Liver (tissue), 9 donors: ENCODE results near the gene TUB. TPM values are rescaled to one million over a fixed set of nuclear protein-coding genes. Genes with fewer than 3 reads are reported as not detected.

Experiments used
- DNase-seq: peaks from one replicate; pipeline ENCODE4 v3.0.0-alpha.2; 2017; ENCODE audit warnings: low spot score
- H3K27ac ChIP-seq, 2 donors: one replicate each; pipeline ENCODE4 v1.7.0; 2013; ENCODE audit warnings: inconsistent platforms in 2 of 2, low read length in 2 of 2, control low read depth in 1 of 2, low read depth in 1 of 2, mild to moderate bottlenecking in 1 of 2
- H3K27me3 ChIP-seq, 4 donors: one replicate each; pipeline versions ENCODE4 v1.6.1 to v1.7.0; 2013; ENCODE audit warnings: low read length in 3 of 4, inconsistent platforms in 1 of 4, mild to moderate bottlenecking in 1 of 4, moderate library complexity in 1 of 4; ENCODE audit not compliant: control insufficient read depth in 4 of 4, insufficient read depth in 4 of 4
- H3K36me3 ChIP-seq, 4 donors: one replicate each; pipeline versions ENCODE4 v1.6.1 to v1.7.0; 2013; ENCODE audit warnings: low read length in 3 of 4, mild to moderate bottlenecking in 3 of 4, low read depth in 1 of 4, moderate library complexity in 1 of 4; ENCODE audit not compliant: control insufficient read depth in 4 of 4, insufficient read depth in 3 of 4
- H3K4me1 ChIP-seq, 4 donors: one replicate each; pipeline versions ENCODE4 v1.6.1 to v1.7.0; 2013; ENCODE audit warnings: low read length in 3 of 4, mild to moderate bottlenecking in 3 of 4, moderate library complexity in 1 of 4; ENCODE audit not compliant: control insufficient read depth in 4 of 4, insufficient read depth in 4 of 4
- H3K4me3 ChIP-seq, 3 donors: one replicate each; pipeline versions ENCODE4 v1.6.1 to v1.7.0; 2013; ENCODE audit warnings: low read length in 3 of 3, control low read depth in 1 of 3, low read depth in 1 of 3, mild to moderate bottlenecking in 1 of 3
- H3K9ac ChIP-seq, 2 donors: one replicate each; pipeline ENCODE4 v1.7.0; 2013; ENCODE audit warnings: low read length in 2 of 2, mild to moderate bottlenecking in 2 of 2, moderate library complexity in 2 of 2, control low read depth in 1 of 2, low read depth in 1 of 2
- H3K9me3 ChIP-seq, 4 donors: one replicate each; pipeline versions ENCODE4 v1.6.1 to v1.7.0; 2013; ENCODE audit warnings: low read length in 3 of 4; ENCODE audit not compliant: control insufficient read depth in 4 of 4
- ATF3 ChIP-seq: IDR thresholded peaks from 2 replicates; pipeline ENCODE4 v1.6.1; 2016; ENCODE audit warnings: antibody characterized with exemption
- CTCF ChIP-seq: fragments of 150-350 bp; IDR thresholded peaks from 2 replicates; pipeline ENCODE4 v1.5.1; 2017; ENCODE audit warnings: improper control_type of control experiment, low read depth, low read length; ENCODE audit not compliant: missing input control
- EGR1 ChIP-seq, 2 donors: IDR thresholded peaks; 2 replicates each; pipeline ENCODE4 v1.6.1; 2016 to 2018; ENCODE audit warnings: antibody characterized with exemption in 2 of 2, low read depth in 2 of 2
- FOXA1 ChIP-seq: IDR thresholded peaks from 2 replicates; pipeline ENCODE4 v1.6.1; 2016; ENCODE audit warnings: antibody characterized with exemption
- FOXA2 ChIP-seq: IDR thresholded peaks from 2 replicates; pipeline ENCODE4 v1.6.1; 2016; ENCODE audit warnings: antibody characterized with exemption
- GABPA ChIP-seq, 2 donors: IDR thresholded peaks in 1 of 2; conservative IDR thresholded peaks in 1 of 2; 2 replicates each; pipeline ENCODE4 v1.6.1; 2016; ENCODE audit warnings: antibody characterized with exemption in 2 of 2, mild to moderate bottlenecking in 1 of 2, moderate library complexity in 1 of 2
- HNF4A ChIP-seq, 2 donors: conservative IDR thresholded peaks; 2 replicates each; pipeline ENCODE4 v1.6.1; 2016; ENCODE audit warnings: antibody characterized with exemption in 2 of 2, mild to moderate bottlenecking in 2 of 2
- HNF4G ChIP-seq: IDR thresholded peaks from 2 replicates; pipeline ENCODE4 v1.6.1; 2016; ENCODE audit warnings: antibody characterized with exemption
- JUND ChIP-seq, 2 donors: IDR thresholded peaks; 2 replicates each; pipeline ENCODE4 v1.6.1; 2016; ENCODE audit warnings: antibody characterized with exemption in 2 of 2
- MAX ChIP-seq: IDR thresholded peaks from 2 replicates; pipeline ENCODE4 v1.6.1; 2016; ENCODE audit warnings: antibody characterized with exemption
- NR2F2 ChIP-seq: IDR thresholded peaks from 2 replicates; pipeline ENCODE4 v1.6.1; 2016; ENCODE audit warnings: antibody characterized with exemption
- RAD21 ChIP-seq, 2 donors: IDR thresholded peaks; 2 replicates each; pipeline ENCODE4 v1.6.1; 2016; ENCODE audit warnings: antibody characterized with exemption in 2 of 2, mild to moderate bottlenecking in 2 of 2
- RXRA ChIP-seq, 2 donors: IDR thresholded peaks; 2 replicates each; pipeline ENCODE4 v1.6.1; 2017 to 2018; ENCODE audit warnings: antibody characterized with exemption in 2 of 2, mild to moderate bottlenecking in 1 of 2
- SP1 ChIP-seq: IDR thresholded peaks from 2 replicates; pipeline ENCODE4 v1.6.1; 2018; ENCODE audit warnings: antibody characterized with exemption, mild to moderate bottlenecking
- TAF1 ChIP-seq: conservative IDR thresholded peaks from 2 replicates; pipeline ENCODE4 v1.6.1; 2016; ENCODE audit warnings: antibody characterized with exemption, mild to moderate bottlenecking
- YY1 ChIP-seq: IDR thresholded peaks from 2 replicates; pipeline ENCODE4 v1.6.1; 2016; ENCODE audit warnings: antibody characterized with exemption, mild to moderate bottlenecking
- ZBTB33 ChIP-seq: IDR thresholded peaks from 2 replicates; pipeline ENCODE4 v1.6.1; 2016; ENCODE audit warnings: antibody characterized with exemption
- WGBS: extraction: QIAGEN DNeasy Blood & Tissue Kit; methylation state at CpG from one replicate; pipeline ENCODE4 v1.1.7; 2013; 5-methylcytosine and 5-hydroxymethylcytosine counted together
- polyA plus RNA-seq, 2 donors: library from polyadenylated mRNA; stranded (reverse) in 1 of 2; unstranded in 1 of 2; fragments of 200-250 nt in 1 of 2; fragments of >200 nt in 1 of 2; fragmentation: Nextera tagmentation in 1 of 2; extraction: Ambion mirVana in 1 of 2; gene quantifications; one replicate each; pipeline versions ENCODE4 v1.2.1 to v1.2.3, GENCODE V29; 2013 to 2015
- total RNA-seq, 2 donors: library from RNA; depleted of rRNA; stranded (reverse); fragments of >200 nt; gene quantifications; one replicate each; pipeline ENCODE4 v1.2.3, GENCODE V29; 2014
- donor health status: healthy.
- donor health status: healthy.
- donor health status: healthy.
- donor health status: healthy.
- donor health status: healthy.

The TUB gene
- total and polyA plus RNA-seq, 4 donors = 0.15 to 1.3 (median 0.66) TPM

- TF ChIP-seq ZBTB33 = no peak
- no peak for TF ChIP-seq TAF1
- Histone ChIP-seq H3K4me1 (peaks cover 0 to 2% (median 0%) of the 10 kb centered on the region in 4 donors), H3K36me3 (no peaks in the 10 kb centered on the region), H3K27me3 (no peaks in the 10 kb centered on the region), H3K4me3 (no peak overlapping the region), H3K9me3 (no peaks in the 10 kb centered on the region), H3K9ac (no peak overlapping the region), H3K27ac (no peak overlapping the region)
- 91% methylated on average over 5 of the region's 5 CpGs for WGBS
- no peak for DNase-seq
Measured at GRCh38 chr11:8036986-8037385, 44.0 kb upstream of the TUB start.

GRCh38 chr11:8038393-8038792 is 42.6 kb upstream of the TUB start:
- Histone ChIP-seq H3K27ac (no peak overlapping the region), H3K36me3 (no peaks in the 10 kb centered on the region), H3K4me3 (no peak overlapping the region), H3K4me1 (no peaks in the 10 kb centered on the region), H3K9ac (no peak overlapping the region), H3K9me3 (no peaks in the 10 kb centered on the region), H3K27me3 (no peaks in the 10 kb centered on the region)
- DNase-seq = no peak
- WGBS = 83% methylated on average over 8 of the region's 8 CpGs
- TF ChIP-seq GABPA (IDR thresholded peaks at IDR 0.05 in 1 of 2, conservative IDR thresholded peaks at IDR 0.05 in 1 of 2) = no peak
- no peak for TF ChIP-seq ATF3
- TF ChIP-seq FOXA1 = no peak
- no peak for TF ChIP-seq NR2F2
- TF ChIP-seq HNF4A (conservative IDR thresholded peaks at IDR 0.05) = no peak
- TF ChIP-seq ZBTB33 = no peak
- no peak for TF ChIP-seq MAX
- TF ChIP-seq TAF1 = no peak
- no peak for TF ChIP-seq RAD21 (IDR thresholded peaks at IDR 0.05)
- TF ChIP-seq EGR1 (IDR thresholded peaks at IDR 0.05; ENCODE audit: low read depth in 2 of 2) = no peak
- TF ChIP-seq JUND (IDR thresholded peaks at IDR 0.05) = no peak
- TF ChIP-seq CTCF = no peak
- no peak for TF ChIP-seq YY1
- no peak for TF ChIP-seq SP1
- TF ChIP-seq FOXA2 = no peak
- no peak for TF ChIP-seq HNF4G
- no peak for TF ChIP-seq RXRA (IDR thresholded peaks at IDR 0.05)
